Suprapubic skin (tissue), 4 donors: ENCODE data around the gene MLYCD. TPM values are rescaled to one million over a fixed set of nuclear protein-coding genes. Genes with fewer than 3 reads are reported as not detected.

Experiments
- DNase-seq, 2 donors: peaks; one replicate each; pipeline ENCODE4 v3.0.0-alpha.2; 2019; ENCODE audit warnings: low spot score in 2 of 2
- H3K27ac ChIP-seq: fragments of 200-600 bp; sonication (generic); one replicate; pipeline ENCODE4 v1.5.1; 2019
- H3K27me3 ChIP-seq: fragments of 200-600 bp; sonication (generic); one replicate; pipeline ENCODE4 v1.5.1; 2019
- H3K36me3 ChIP-seq: fragments of 200-600 bp; sonication (generic); one replicate; pipeline ENCODE4 v1.5.1; 2019
- H3K4me1 ChIP-seq: fragments of 200-600 bp; sonication (generic); one replicate; pipeline ENCODE4 v1.5.1; 2019
- H3K4me3 ChIP-seq: fragments of 200-600 bp; sonication (generic); one replicate; pipeline ENCODE4 v1.5.1; 2019; ENCODE audit warnings: mild to moderate bottlenecking
- H3K9me3 ChIP-seq: fragments of 200-600 bp; sonication (generic); one replicate; pipeline ENCODE4 v1.5.1; 2019
- CTCF ChIP-seq, 2 donors: fragments of 200-600 bp in 1 of 2; fragments of 450-650 bp in 1 of 2; sonication (generic) in 1 of 2; IDR thresholded peaks; one replicate each; pipeline ENCODE4 v1.5.1; 2016 to 2019; ENCODE audit warnings: antibody characterized with exemption in 2 of 2, mild to moderate bottlenecking in 1 of 2, moderate library complexity in 1 of 2
- EP300 ChIP-seq: sonication (generic); formaldehyde crosslinking; IDR thresholded peaks from one replicate; pipeline ENCODE4 v1.6.1; 2017; ENCODE audit warnings: antibody characterized with exemption
- POLR2A ChIP-seq, 2 donors: fragments of 450-650 bp; IDR thresholded peaks; one replicate each; pipeline ENCODE4 v1.6.1; 2017; ENCODE audit warnings: antibody characterized with exemption in 2 of 2, mild to moderate bottlenecking in 2 of 2, moderate library complexity in 2 of 2
- POLR2AphosphoS5 ChIP-seq, 3 donors: sonication (generic); formaldehyde crosslinking; IDR thresholded peaks; one replicate each; pipeline ENCODE4 v1.6.1; 2017; ENCODE audit warnings: antibody characterized with exemption in 3 of 3
- WGBS: methylation state at CpG from one replicate; pipeline ENCODE4 v1.1.5; 2018; 5-methylcytosine and 5-hydroxymethylcytosine counted together
- total RNA-seq, 4 donors: library from RNA; depleted of rRNA; stranded (reverse); fragments of >200 nt; gene quantifications; one replicate each; pipeline ENCODE4 v1.1.0, GENCODE V29; 2016

MLYCD gene
- total RNA-seq, 4 donors from 2014 or later, result 4.4 to 23.7 (median 5.7) TPM

- Histone ChIP-seq H3K4me1 (peaks cover 18% of the 10 kb centered on the region), H3K27me3 (no peaks in the 10 kb centered on the region), H3K36me3 (peaks cover 15% of the 10 kb centered on the region), H3K4me3 (no peak overlapping the region), H3K27ac (no peak overlapping the region), H3K9me3 (no peaks in the 10 kb centered on the region)
- TF ChIP-seq CTCF (IDR thresholded peaks at IDR 0.05) (no peak), EP300 (no peak), POLR2AphosphoS5 (IDR thresholded peaks at IDR 0.05) (no peak), POLR2A (IDR thresholded peaks at IDR 0.05) (no peak)
- 67% methylated on average over 10 of the region's 10 CpGs for WGBS
- no peak for DNase-seq
Measured at GRCh38 chr16:83903751-83904150, 4.8 kb downstream of the MLYCD start.

GRCh38 chr16:83906683-83907082, 7.8 kb downstream of the MLYCD start:
- no peak for DNase-seq
- no peak overlapping the region for H3K27ac ChIP-seq
- WGBS, result 77% methylated on average over 8 of the region's 8 CpGs
- no peaks in the 10 kb centered on the region for H3K27me3 ChIP-seq
- no peak for TF ChIP-seq EP300
- no peak for TF ChIP-seq POLR2A (IDR thresholded peaks at IDR 0.05)
- no peak for TF ChIP-seq POLR2AphosphoS5 (IDR thresholded peaks at IDR 0.05)
- TF ChIP-seq CTCF (IDR thresholded peaks at IDR 0.05), result no peak
- no peaks in the 10 kb centered on the region for H3K4me1 ChIP-seq
- no peaks in the 10 kb centered on the region for H3K9me3 ChIP-seq
- H3K36me3 ChIP-seq, result peaks cover 42% of the 10 kb centered on the region
- H3K4me3 ChIP-seq, result no peak overlapping the region

GRCh38 chr16:83907111-83907510, 8.2 kb downstream of the MLYCD start:
- H3K27ac ChIP-seq, result no peak overlapping the region
- peaks cover 46% of the 10 kb centered on the region for H3K36me3 ChIP-seq
- DNase-seq, result no peak
- 95% methylated on average over 8 of the region's 8 CpGs for WGBS
- TF ChIP-seq POLR2AphosphoS5 (IDR thresholded peaks at IDR 0.05), result no peak
- no peak for TF ChIP-seq POLR2A (IDR thresholded peaks at IDR 0.05)
- TF ChIP-seq CTCF (IDR thresholded peaks at IDR 0.05), result no peak
- no peak for TF ChIP-seq EP300
- no peaks in the 10 kb centered on the region for H3K4me1 ChIP-seq
- no peaks in the 10 kb centered on the region for H3K9me3 ChIP-seq
- H3K4me3 ChIP-seq, result no peak overlapping the region
- H3K27me3 ChIP-seq, result no peaks in the 10 kb centered on the region

- no peak for DNase-seq
- H3K36me3 ChIP-seq, result peaks cover 52% of the 10 kb centered on the region
- H3K27ac ChIP-seq, result no peak overlapping the region
- 84% methylated on average over 15 of the region's 15 CpGs for WGBS
- no peak for TF ChIP-seq CTCF (IDR thresholded peaks at IDR 0.05)
- TF ChIP-seq POLR2AphosphoS5 (IDR thresholded peaks at IDR 0.05), result no peak
- no peak for TF ChIP-seq POLR2A (IDR thresholded peaks at IDR 0.05)
- TF ChIP-seq EP300, result no peak
- no peaks in the 10 kb centered on the region for H3K27me3 ChIP-seq
- no peaks in the 10 kb centered on the region for H3K9me3 ChIP-seq
- no peak overlapping the region for H3K4me3 ChIP-seq
- H3K4me1 ChIP-seq, result no peaks in the 10 kb centered on the region
Measured at GRCh38 chr16:83907631-83908250, 8.8 kb downstream of the MLYCD start.

GRCh38 chr16:83908798-83909197, 9.9 kb downstream of the MLYCD start:
- no peak overlapping the region for H3K27ac ChIP-seq
- no peaks in the 10 kb centered on the region for H3K27me3 ChIP-seq
- no peaks in the 10 kb centered on the region for H3K9me3 ChIP-seq
- WGBS, result 100% methylated on average over 2 of the region's 2 CpGs
- DNase-seq, result no peak
- TF ChIP-seq POLR2AphosphoS5 (IDR thresholded peaks at IDR 0.05) (no peak), CTCF (IDR thresholded peaks at IDR 0.05) (no peak), POLR2A (IDR thresholded peaks at IDR 0.05) (no peak), EP300 (no peak)
- no peak overlapping the region for H3K4me3 ChIP-seq
- peaks cover 60% of the 10 kb centered on the region for H3K36me3 ChIP-seq
- no peaks in the 10 kb centered on the region for H3K4me1 ChIP-seq
